IPS DF 6.9 (cell line): ENCODE results near the gene LNPEP.

Source experiments
- DNase-seq: peaks from one replicate; pipeline ENCODE4 v3.0.0-alpha.2; 2013; ENCODE audit warnings: low read depth, low spot score
- H3K27ac ChIP-seq: one replicate; pipeline ENCODE4 v1.5.1; 2013; ENCODE audit warnings: low read length, control low read depth
- H3K27me3 ChIP-seq: 2 replicates; pipeline ENCODE4 v1.6.1; 2013; ENCODE audit warnings: mild to moderate bottlenecking, low read length; ENCODE audit not compliant: control insufficient read depth, insufficient read depth
- H3K36me3 ChIP-seq: 2 replicates; pipeline ENCODE4 v1.6.1; 2013; ENCODE audit warnings: low read length; ENCODE audit not compliant: control insufficient read depth, insufficient read depth
- H3K4me1 ChIP-seq: 2 replicates; pipeline ENCODE4 v1.6.1; 2013; ENCODE audit warnings: low read length; ENCODE audit not compliant: control insufficient read depth, insufficient read depth
- H3K4me3 ChIP-seq: 2 replicates; pipeline ENCODE4 v1.5.1; 2013; ENCODE audit warnings: mild to moderate bottlenecking, low read length
- H3K9me3 ChIP-seq: 2 replicates; pipeline ENCODE4 v1.6.1; 2013; ENCODE audit warnings: low read length, inconsistent platforms; ENCODE audit not compliant: control insufficient read depth, insufficient read depth
- WGBS: extraction: QIAGEN DNeasy Blood & Tissue Kit; methylation state at CpG from one replicate; pipeline ENCODE4 v1.1.7; 2013; ENCODE audit warnings: mixed read lengths, missing lambda C conversion rate; ENCODE audit not compliant: insufficient read length, insufficient coverage; 5-methylcytosine and 5-hydroxymethylcytosine counted together

Gene LNPEP

DNA sequence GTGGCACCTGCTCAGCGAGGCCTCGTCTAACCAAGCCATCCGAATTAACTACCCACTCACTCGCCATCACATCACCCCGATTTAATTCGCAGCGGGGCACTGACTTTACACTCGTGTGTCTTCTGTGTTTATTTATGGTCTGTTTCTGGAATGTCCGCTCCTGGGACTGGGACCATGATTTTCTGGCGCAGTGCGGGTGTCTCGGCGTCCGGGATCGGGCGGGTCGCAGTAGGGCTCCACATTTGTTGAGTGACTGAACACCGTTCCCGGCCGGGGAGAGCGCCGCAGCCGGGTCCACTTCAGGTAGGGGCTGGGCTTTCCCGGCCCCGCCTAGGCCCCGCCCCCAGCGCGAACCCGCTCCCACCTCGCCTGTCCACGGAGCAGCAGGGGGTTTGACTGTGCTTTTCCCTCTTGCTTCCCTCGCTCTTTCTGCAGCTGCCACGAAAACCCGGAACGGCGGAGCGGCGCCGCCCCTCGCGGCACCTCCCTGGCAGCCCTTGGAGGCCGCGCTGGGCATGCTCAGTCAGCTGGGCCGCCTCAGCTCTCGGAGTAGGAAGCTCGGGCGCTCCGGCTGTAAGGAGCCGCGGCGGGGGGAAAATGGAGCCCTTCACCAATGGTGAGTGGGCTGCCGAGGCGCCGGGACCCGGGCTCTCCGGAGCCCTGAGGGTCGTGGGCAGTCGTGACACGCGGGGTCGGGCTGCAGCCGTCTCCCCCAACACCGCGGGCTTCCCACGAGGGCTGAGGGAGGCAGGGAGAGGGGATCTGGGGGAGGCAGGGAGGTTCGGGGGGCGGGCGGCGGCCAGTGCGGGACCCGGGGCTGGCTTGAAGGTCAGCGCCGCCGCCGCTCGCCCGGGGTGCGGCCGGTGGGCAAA, at the start of gene LNPEP:
LNPEP (plus strand) TSS at position 522 of the 872 bp plus-strand sequence; CDS start at position 598, 76 bp downstream.
- WGBS: no CpG with 5 or more reads among the region's 79 CpGs
- Histone ChIP-seq H3K9me3 (no peaks in the 10 kb centered on the region), H3K4me1 (no peaks in the 10 kb centered on the region), H3K36me3 (no peaks in the 10 kb centered on the region), H3K4me3 (peak within 1 kb of the TSS; percentile 62; the same call in 1 of the 2 replicates), H3K27ac (no peak within 1 kb of the TSS), H3K27me3 (no peaks in the 10 kb centered on the region; the same call in 1 of the 2 replicates)
- DNase-seq: peak; percentile 93

DNA sequence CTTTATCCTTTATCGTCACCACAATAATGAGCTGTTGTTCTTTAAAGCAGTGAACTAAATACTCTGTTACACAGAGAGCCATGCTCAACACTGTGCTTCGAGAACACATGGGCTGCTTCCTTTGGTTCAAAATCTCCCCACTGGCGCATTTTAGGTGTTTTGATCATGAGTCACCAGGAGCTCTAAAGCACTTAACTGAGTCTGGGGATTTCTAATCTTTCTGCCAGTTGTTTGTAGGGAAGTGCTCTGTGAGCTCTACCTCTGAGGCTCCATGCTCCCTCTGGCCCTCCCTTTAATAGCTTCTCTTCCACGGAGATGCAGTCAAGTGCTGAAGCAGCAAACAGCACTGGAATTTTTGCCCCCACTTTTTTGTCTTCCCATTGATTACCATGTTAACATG, 42.5 kb upstream of the LNPEP start:
- H3K9me3 ChIP-seq: no peaks in the 10 kb centered on the region
- DNase-seq: no peak
- H3K27me3 ChIP-seq: no peaks in the 10 kb centered on the region
- H3K4me1 ChIP-seq: no peaks in the 10 kb centered on the region; the same call in 1 of the 2 replicates
- H3K27ac ChIP-seq: no peak overlapping the region
- H3K36me3 ChIP-seq: no peaks in the 10 kb centered on the region
- no CpG with 5 or more reads among the region's 4 CpGs for WGBS
- H3K4me3 ChIP-seq: no peak overlapping the region

DNA sequence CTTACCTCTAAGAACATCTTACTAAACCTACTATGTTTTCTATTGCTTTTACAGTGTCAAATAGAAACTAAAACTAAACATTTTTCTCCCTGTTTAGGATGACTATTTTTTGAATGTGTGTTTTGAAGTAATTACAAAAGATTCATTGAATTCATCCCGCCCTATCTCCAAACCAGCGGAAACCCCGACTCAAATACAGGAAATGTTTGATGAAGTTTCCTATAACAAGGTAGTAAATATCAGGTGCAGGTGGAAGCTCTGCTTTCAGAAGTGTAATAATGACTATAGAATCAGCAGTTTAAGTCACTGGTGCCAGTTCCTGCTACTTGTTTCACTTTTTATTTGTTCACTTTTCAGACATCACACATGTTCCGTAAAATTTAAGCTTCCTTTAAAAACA, 39.6 kb upstream of the LNPEP start:
- Histone ChIP-seq H3K36me3 (no peaks in the 10 kb centered on the region), H3K4me1 (no peaks in the 10 kb centered on the region; the same call in 1 of the 2 replicates), H3K4me3 (no peak overlapping the region), H3K9me3 (no peaks in the 10 kb centered on the region), H3K27ac (no peak overlapping the region), H3K27me3 (no peaks in the 10 kb centered on the region)
- 100% methylated on average over 1 of the region's 4 CpGs for WGBS
- DNase-seq: no peak

DNA sequence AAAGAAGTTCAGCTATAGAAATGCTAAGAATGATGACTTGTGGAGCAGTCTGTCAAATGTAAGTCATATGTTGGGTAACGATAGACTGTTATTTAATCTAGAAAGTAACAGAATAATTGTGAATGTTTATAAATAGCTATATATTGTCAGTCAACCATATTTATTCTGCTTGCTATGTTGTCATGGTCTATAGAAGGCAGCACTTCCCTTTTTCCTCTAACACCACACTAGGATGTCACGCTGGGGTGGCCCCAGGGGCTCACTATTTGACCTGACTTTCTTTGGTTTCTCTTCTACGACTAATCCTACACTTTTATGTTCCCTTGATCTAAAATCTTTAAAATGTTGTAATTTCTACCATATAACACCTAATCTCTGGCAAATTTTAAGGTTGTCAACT, 39.1 kb upstream of the LNPEP start:
- Histone ChIP-seq H3K27me3 (no peaks in the 10 kb centered on the region), H3K27ac (no peak overlapping the region), H3K36me3 (no peaks in the 10 kb centered on the region), H3K4me1 (no peaks in the 10 kb centered on the region; the same call in 1 of the 2 replicates), H3K4me3 (no peak overlapping the region), H3K9me3 (no peaks in the 10 kb centered on the region)
- no CpG with 5 or more reads among the region's 3 CpGs for WGBS
- no peak for DNase-seq

DNA sequence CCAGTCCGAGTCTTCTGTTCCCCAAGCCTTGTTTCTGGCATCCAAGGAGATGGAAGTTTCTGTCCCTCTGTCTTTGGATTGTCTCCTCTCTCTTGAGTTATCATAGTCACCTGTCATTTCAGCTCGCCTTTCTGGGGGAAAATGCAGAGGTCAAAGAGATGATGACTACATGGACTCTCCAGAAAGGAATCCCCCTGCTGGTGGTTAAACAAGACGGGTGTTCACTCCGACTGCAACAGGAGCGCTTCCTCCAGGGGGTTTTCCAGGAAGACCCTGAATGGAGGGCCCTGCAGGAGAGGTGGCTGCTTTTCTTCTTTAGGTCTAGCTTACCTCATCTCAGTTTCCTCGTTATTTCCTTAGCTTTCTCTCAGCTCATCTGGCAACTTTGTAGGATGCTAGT, 34.5 kb upstream of the LNPEP start:
- Histone ChIP-seq H3K27me3 (no peaks in the 10 kb centered on the region), H3K27ac (no peak overlapping the region), H3K4me1 (no peaks in the 10 kb centered on the region), H3K36me3 (no peaks in the 10 kb centered on the region), H3K9me3 (no peaks in the 10 kb centered on the region), H3K4me3 (no peak overlapping the region)
- WGBS: no CpG with 5 or more reads among the region's 6 CpGs
- DNase-seq: peak; percentile 13

DNA sequence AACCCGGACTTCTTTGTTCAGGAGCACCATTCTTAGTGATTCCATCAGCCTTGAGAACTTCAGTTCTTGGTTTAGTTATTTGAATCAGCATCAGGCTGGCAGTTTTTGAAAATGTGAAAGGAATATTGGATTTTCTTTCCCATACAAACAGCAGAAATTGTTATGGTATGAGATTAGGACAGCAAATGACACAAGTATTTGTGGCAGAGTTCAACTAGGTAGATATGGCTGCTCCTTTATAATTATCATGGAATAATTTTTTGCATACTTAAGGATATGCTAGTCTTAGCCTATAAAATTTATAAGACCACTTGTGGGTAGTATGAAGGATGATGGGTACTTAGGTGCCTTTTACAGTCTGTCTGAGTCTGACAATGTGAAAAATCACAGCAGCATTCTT, 34.0 kb upstream of the LNPEP start:
- Histone ChIP-seq H3K27ac (no peak overlapping the region), H3K36me3 (no peaks in the 10 kb centered on the region), H3K4me3 (no peak overlapping the region), H3K27me3 (no peaks in the 10 kb centered on the region), H3K4me1 (no peaks in the 10 kb centered on the region), H3K9me3 (no peaks in the 10 kb centered on the region)
- DNase-seq: no peak
- WGBS: no CpG with 5 or more reads among the region's 1 CpG

DNA sequence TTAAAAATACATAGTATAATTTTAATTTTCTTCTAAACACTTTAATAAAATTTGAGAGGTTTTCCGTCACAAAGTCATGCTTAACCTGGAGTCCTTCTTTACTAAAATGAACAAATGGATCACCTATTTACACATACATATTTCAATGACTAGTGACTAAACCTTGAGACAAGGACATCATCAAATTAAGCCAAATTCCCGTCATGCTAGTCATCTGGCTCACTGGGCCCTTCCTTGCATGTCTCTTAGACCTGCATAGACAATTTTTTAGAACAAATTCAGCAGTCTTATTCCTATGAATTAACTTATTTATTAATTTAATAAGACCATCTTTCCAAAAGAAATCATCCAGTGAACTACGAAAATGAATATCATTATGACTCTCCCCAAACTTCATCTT, 33.0 kb upstream of the LNPEP start:
- Histone ChIP-seq H3K9me3 (no peaks in the 10 kb centered on the region), H3K27me3 (no peaks in the 10 kb centered on the region), H3K27ac (no peak overlapping the region), H3K4me3 (no peak overlapping the region), H3K4me1 (no peaks in the 10 kb centered on the region), H3K36me3 (no peaks in the 10 kb centered on the region)
- DNase-seq: no peak
- no CpG with 5 or more reads among the region's 3 CpGs for WGBS

DNA sequence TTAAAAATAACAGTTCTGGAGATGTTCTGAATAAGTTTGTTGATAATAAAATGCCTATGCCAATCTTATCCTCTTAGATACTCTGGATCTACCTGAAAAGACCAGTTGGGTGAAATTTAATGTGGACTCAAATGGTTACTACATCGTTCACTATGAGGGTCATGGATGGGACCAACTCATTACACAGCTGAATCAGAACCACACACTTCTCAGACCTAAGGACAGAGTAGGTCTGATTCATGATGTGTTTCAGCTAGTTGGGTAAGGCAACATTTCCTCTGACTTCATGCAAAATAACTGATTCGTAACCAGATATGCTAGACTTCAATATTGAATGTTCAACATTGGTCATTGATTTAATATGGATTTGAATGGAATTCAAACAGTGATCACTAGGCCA, 32.6 kb upstream of the LNPEP start:
- Histone ChIP-seq H3K27me3 (no peaks in the 10 kb centered on the region), H3K4me3 (no peak overlapping the region), H3K9me3 (no peaks in the 10 kb centered on the region), H3K36me3 (no peaks in the 10 kb centered on the region), H3K27ac (no peak overlapping the region), H3K4me1 (no peaks in the 10 kb centered on the region)
- WGBS: no CpG with 5 or more reads among the region's 2 CpGs
- no peak for DNase-seq

DNA sequence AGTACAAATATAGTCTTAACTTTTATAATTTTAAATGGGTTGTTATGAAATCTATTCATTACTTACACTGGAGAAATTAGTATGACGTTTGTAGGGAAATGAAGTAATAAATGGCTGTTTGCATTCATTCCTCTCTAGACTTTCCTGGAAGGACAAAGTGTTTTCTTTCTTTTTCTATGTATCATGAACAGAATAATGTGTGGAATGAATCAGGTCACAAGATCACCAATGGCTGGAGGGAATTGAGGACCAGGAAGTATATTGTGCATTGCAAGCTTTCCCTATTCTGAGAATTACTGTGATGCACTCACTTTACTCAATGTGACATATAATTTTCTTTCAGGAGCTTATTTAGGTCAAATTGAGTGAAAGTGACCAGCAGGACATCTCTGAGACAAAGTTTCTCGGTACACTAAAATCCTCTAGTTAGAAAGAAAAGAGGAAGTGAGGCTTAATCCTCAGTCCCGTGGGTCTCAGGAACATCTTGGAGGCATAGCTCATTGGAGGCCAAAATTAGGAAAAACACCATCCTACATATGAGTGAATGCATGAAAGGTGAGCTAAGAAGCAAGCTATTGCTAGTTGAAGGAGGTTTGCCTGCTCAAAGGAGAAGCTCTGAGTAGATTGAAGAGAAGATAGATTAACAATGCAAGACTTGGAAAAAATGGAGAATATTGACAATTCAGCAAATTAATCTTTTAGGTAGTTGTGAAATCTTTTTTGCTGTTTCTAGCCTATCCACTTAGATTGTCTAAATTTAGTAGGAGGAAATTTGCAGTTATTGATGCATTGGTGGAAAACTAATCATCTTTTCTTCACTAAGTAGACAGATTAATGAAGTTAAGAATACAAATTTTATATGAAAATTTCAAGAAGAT, 31.6 kb upstream of the LNPEP start:
- no peaks in the 10 kb centered on the region for H3K36me3 ChIP-seq
- no peak for DNase-seq
- 100% methylated on average over 1 of the region's 3 CpGs for WGBS
- no peaks in the 10 kb centered on the region for H3K4me1 ChIP-seq
- no peaks in the 10 kb centered on the region for H3K27me3 ChIP-seq
- no peaks in the 10 kb centered on the region for H3K9me3 ChIP-seq
- no peak overlapping the region for H3K4me3 ChIP-seq
- no peak overlapping the region for H3K27ac ChIP-seq

DNA sequence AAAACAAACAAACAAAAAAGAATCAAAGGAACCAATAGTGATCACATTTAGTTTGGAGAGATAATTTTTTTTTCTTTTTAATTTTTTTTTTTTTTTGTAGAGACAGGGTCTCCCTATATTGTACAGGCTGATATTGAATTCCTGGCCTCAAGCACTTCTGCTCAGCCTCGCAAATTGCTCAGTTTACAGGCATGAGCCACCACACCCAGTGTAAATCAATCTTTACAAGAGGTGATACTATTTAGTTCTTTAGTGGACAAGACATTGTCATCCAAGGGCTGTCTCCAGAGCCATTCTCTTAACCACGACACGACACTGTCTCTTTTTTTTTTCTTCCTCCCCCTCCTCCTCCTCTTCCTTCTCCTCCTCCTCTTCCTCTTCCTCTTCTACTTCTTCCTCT, 30.0 kb upstream of the LNPEP start:
- H3K9me3 ChIP-seq: no peaks in the 10 kb centered on the region
- no peak for DNase-seq
- H3K36me3 ChIP-seq: no peaks in the 10 kb centered on the region
- no peak overlapping the region for H3K4me3 ChIP-seq
- H3K27me3 ChIP-seq: no peaks in the 10 kb centered on the region
- H3K27ac ChIP-seq: no peak overlapping the region
- H3K4me1 ChIP-seq: no peaks in the 10 kb centered on the region
- WGBS: no CpG with 5 or more reads among the region's 3 CpGs
